ENCODE measurements around the gene AKAP6.

GRCh38 chr14:32303865-32304264 lies 25.2 kb upstream of the AKAP6 start:
- no peak for TF ChIP-seq EZH2phosphoT487 (IDR thresholded peaks at IDR 0.05; ENCODE audit: unreplicated experiment)
- no peak for TF ChIP-seq POLR2AphosphoS5 (IDR thresholded peaks at IDR 0.05; ENCODE audit: low read depth)
- no peak for TF ChIP-seq CTCF (conservative IDR thresholded peaks at IDR 0.05; ENCODE audit: low read depth in 2 of 2)
- no peak for TF ChIP-seq REST (IDR thresholded peaks at IDR 0.05; ENCODE audit: unreplicated experiment)
- no peak for TF ChIP-seq ETS1 (IDR thresholded peaks at IDR 0.05)

Measured in GM23338 (cell line).